Spleen (tissue), 7 donors: ENCODE results near the gene ITM2B.

Experiments
- CTCF ChIP-seq, 11 experiments: fragments of 200-600 bp in 7 of 11; fragments of 450-650 bp in 4 of 11; sonication (generic) in 4 of 11; IDR thresholded peaks in 8 of 11; conservative IDR thresholded peaks in 3 of 11; 1 replicate in 7 of 11; 2 replicates in 4 of 11; pipeline versions ENCODE4 v1.4.0 to v1.8.0; 2016 to 2021; ENCODE audit warnings: antibody characterized with exemption in 11 of 11, inconsistent platforms in 4 of 11, mild to moderate bottlenecking in 1 of 11
- POLR2AphosphoS5 ChIP-seq, 3 donors: sonication (generic); formaldehyde crosslinking; IDR thresholded peaks; one replicate each; pipeline ENCODE4 v1.5.1; 2017; ENCODE audit warnings: antibody characterized with exemption in 3 of 3
- donor health status: DM: no; HTN: no; CAD: no; lungs with moderate emphysema.
- donor health status: DM: no; HTN: no; CAD: no.
- donor health status: DM: no; HTN: no; CAD: no.

- TF ChIP-seq CTCF (IDR thresholded peaks at IDR 0.05 in 8 of 11, conservative IDR thresholded peaks at IDR 0.05 in 3 of 11) (no peak), POLR2AphosphoS5 (IDR thresholded peaks at IDR 0.05) (no peak)
Measured at GRCh38 chr13:48188601-48189000, 44.4 kb upstream of the ITM2B start.
